HG03175 (cell line): Measurements from ENCODE around the gene CTNNA3.

Experiments
- ATAC-seq: cut with Tn5 transposase; IDR thresholded peaks from one replicate; pipeline ENCODE4 v1.9.1; 2021; ENCODE audit warnings: mild to moderate bottlenecking, moderate library complexity; ENCODE audit not compliant: unreplicated experiment

CTNNA3 gene

DNA sequence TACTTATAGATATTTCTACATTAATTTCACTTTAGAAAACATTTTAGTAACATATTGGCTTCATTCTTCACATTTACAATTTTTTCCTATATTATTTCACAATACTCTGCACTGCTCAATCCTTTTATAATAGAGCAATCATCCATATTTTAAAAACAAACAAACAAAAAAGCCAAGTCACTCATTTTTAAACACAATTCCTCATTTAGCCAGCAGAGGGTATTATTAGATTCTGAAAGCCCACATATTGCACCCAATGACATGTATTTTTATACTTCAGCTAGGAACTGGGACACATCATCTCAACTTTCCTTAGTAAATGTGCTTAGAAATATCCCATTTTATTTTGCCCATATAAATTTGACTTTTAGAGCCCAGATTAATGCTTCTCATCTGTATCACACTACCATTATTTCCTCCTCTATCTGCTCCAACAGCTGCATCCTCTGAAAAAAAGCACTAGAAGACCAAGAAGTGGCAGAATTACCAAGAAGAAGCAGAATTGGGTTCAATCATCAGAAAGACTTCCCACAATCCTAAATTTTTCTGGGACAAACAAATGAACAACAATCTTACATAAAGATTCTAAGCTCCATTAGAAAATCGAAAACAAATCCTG, 29.5 kb downstream of the CTNNA3 start:
- ATAC-seq: peak; percentile 61

DNA sequence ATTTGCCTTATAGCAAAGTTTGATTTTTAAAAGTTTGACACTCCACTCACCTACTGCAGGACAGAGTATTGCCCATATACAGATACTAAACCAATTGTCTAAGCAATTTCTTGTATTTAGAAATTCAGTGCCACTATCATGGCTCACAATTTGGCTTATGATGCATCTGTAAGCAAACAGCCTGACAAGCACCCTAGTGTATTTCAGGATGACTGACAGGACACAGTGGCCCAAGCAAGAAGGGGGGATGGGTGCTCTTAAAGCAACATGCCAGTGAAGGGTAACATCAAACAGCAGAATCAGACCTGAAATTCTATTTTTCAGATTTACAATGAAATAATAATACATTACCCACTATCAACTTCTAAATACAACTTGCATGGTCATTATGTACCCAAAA, 30.5 kb downstream of the CTNNA3 start:
- no peak for ATAC-seq

DNA sequence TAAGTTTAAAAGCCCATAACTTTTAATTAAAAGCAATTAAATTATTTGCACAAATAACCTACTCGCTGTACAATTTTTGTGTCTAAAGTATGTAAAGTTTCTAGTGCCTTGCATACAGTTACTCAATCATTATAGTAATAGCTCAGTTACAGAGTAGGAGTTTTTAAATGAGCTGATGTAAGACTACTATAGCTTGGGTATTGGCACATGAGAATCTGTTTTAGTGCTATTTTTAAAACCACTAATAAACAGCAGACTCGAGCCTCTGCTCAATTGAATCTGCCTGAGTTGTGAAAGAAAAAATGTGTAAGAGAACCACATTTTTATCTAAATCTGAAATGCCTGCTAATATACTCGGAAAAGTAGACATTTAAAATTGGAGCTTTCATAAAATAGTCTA, 31.1 kb downstream of the CTNNA3 start:
- no peak for ATAC-seq

DNA sequence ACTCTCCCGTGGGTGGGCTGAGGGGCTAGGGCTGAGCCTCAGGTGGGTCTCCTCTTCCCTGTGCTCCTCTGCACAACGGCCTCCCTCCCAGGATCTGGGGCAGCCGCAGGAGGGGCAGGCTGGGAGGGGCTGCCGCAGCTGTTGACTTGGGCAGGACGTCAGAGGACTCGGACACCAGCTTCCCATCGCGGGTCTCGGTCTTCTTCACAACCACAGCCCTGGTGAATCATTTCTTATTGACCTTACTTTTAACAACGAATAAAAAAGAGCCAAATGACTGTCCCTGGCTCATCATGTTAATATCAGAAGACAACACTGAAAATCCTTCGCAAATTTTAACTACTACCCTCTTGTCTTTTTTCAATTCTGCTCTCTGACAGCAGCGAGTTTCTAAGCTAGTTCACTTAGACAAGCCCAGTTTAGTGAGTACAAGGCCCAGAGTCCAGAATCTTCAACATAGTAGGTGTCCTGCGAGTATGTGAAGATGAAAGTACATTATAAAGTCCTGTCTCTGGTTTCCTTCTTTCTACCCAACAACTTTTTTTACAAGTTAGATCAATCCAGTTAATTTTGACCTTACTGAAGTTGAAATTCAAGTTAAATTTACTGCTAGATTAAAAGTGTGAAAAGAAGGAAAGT, 32.4 kb downstream of the CTNNA3 start:
- ATAC-seq: no peak

DNA sequence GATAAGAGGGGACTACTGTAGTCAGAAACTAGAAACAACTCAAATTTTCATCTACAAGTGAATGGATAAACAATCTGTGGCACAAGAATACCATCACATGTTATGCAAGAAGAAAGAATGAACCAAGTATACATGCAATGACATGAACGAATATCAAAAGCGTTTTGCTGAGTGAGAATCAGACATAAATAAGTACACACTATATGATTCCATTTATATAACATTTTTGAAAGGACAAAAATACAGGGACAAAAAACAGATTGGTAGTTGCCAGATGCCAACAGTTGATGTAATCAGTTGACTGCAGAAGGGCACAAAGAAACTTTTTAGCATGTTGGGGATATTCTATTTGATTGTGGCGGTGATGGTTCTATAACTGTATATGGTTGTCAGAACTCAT, 33.6 kb downstream of the CTNNA3 start:
- ATAC-seq: no peak

DNA sequence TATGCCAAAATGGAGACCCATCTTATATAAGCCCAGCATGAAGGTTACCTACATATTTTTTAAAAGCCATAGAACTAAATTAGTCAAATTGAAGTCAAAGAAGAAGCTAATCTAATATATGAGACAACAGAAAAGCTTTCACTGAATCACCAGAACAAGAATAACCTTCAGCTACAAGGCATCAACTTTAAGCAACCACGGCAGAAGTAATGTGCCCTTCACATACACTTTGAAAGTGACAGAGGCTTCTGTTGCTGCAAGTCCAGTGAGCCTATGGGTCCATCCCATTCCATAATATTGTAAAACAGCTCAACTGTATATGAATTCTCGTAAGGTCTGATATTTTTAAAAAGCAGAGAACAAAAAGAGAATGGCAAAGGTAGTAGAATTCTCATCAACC, 36.5 kb downstream of the CTNNA3 start:
- no peak for ATAC-seq

DNA sequence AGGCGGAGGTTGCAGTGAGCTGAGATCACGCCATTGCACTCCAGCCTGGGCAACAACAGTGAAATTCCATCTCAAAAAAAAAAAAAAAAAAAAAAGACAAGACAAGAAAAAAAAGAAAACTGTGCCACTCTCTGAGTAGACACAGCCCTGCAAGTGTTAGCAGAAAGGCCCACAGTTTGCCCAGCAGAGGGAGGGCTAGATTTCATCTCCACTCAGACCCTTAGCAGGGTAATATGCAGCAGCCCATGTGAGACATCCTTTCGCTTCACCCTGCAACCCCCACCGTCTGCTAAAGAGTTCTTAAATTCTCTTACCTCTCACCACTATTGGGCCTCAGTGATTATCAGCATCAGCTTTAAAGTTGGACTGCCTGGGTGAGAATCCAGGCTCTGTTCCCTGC, 38.2 kb downstream of the CTNNA3 start:
- ATAC-seq: no peak

DNA sequence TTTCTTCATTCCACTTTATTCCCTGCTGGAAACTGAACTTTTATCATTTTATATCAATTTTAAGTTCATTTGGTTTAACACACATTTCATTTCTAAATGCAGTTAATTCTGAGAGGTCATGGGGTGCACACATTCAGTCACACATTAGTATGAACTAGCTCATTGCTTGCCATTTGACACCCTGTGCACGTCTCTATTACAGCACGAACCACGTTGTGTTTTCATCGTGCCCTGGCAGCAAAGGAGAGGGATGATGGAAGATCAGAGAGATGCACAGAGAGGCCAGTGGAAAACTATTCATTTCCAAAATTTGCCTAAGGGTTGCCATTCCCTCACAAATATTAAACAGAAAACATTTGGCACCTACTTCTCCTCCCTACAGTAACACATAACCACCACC, 45.4 kb downstream of the CTNNA3 start:
- ATAC-seq: no peak

DNA sequence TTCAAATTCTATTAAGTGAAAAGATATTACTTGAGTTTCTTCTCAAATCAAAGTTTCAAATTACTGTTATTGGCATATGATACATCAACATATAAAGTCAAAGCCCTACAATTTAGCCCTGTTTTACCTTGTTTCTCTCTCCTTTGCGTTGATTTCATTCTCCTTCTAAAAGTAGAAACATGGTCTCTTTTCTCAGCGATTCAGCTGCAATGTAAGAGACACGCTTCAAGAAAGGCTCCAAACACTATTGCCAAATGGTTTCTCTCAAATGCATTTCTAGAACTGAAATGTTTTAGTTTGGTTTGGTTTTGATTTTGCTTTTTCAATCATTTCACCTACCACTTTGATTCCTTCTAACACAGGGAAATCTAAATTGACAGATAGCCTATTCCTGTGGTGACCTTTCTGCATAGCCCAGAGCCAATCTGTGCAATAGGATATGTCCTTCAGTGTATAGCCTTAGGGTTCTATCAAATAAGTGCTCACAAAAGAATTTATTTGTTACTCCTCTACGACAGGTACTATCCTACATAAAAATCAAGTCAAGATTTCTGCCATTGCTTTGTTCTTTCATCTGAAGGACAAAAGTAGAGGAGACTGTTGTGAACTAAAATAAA, 47.3 kb downstream of the CTNNA3 start:
- ATAC-seq: no peak

DNA sequence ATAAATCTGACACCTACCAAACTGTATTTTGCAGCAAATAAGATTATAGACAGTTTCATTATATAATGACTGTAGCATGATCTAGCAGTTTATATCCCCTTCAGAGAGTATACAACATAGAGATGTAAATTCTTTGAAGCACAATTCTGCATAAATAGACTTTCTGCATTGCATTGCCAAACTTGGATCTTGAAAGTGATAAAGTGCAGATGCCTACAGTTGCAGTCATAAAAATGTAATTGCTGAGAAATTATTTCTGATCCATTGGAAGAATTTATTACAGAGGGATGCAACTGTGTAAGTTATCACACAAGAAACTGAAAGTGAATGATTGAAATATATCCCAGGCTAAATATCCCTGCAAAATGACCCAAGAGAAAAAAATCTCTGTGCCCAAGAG, 65.1 kb downstream of the CTNNA3 start:
- ATAC-seq: no peak

DNA sequence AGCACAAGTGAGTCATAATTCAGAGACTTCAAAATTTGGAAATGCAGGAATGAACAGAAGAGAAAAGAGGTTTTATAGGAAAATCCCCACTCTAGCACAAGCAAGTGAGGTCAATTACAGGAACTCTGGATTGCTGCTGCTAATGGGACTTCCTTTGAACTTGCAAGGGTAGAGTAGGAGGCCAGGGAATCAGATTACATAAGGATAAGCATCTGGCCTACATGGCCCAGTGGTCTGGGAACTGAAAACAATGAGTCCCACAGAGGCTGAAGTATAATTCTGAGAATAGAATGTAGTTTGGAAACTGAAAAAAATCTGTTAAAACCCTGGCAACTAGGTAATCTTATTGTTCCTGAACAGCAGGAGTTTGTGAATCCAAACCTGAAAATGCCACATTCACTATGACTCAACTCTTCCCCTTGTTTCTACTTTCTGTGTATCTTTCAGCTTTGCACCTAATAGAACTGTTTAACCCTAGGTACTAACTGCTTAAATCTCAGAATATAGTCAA, 66.5 kb downstream of the CTNNA3 start:
- no peak for ATAC-seq

DNA sequence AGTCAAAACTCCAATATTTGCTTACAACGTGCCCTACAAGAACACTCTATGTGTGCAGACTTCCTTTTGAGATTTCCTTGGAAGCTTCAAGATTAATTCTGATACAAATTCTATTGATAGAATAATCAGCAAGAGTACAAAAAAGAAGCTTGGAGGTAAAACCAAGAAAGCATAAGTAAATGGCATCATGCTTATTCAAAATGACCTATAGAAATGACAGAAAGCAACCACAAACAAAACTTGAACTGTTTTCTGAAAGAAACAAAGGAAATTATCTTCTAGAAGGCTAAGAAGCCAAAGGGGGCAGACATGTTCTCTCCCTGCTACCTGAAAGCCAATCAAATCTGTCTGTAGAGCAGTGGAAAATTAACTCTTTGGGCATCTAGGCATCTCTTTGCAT, 73.0 kb downstream of the CTNNA3 start:
- ATAC-seq: no peak

DNA sequence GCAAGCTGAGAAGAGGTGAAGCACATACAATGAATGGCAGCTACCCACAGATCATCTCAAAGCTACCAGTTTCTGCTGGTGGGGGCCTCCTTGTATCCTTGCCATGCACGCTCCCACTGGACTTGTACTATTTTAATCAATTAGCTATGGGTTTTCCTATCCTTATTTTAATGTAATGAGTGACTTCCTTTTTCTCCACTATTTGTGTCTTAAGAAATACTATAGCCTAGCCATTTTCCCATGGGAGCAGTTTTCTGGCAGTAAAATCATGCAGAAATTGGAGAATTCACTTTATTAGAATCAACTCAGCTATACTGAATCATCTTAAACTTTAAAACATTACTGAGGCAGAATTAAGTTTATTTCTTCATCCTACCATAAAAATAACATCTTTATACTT, 73.5 kb downstream of the CTNNA3 start:
- ATAC-seq: no peak

DNA sequence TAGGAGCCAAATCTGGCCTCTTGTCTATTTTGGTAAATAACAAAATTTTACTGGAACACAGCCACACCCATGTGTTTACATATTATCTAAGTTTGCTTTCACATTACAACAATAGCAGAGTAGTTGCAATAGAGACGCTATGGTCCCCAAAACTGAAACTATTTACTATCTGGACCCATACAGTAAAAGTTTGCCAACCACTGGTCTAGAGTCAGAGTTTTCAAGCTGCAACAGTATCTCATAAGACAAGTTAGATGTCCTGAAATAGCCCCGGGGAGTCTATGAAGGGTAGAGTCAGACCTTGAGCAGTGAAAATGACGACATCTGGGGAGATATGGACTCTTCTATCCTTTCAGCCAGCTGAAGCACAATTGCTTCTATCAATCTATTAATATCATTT, 74.2 kb downstream of the CTNNA3 start:
- ATAC-seq: peak; percentile 54

DNA sequence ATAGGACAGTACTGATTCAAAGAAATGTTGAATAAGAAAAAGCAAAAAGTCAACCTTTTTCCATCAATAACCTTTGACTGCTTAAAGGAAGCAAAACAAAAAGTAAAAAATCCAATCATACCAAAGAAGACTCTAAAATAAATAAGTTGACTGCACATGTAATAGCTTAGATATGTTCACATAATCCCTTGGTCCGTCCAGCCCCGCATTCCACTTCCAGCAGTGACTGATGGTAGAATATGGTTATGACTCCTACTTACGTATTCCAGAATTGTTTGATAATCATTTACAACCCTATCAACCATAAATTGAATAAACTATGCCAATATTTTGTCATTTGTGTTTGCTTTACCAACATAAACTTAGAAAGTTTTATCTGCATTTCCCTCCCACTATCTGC, 77.9 kb downstream of the CTNNA3 start:
- no peak for ATAC-seq

DNA sequence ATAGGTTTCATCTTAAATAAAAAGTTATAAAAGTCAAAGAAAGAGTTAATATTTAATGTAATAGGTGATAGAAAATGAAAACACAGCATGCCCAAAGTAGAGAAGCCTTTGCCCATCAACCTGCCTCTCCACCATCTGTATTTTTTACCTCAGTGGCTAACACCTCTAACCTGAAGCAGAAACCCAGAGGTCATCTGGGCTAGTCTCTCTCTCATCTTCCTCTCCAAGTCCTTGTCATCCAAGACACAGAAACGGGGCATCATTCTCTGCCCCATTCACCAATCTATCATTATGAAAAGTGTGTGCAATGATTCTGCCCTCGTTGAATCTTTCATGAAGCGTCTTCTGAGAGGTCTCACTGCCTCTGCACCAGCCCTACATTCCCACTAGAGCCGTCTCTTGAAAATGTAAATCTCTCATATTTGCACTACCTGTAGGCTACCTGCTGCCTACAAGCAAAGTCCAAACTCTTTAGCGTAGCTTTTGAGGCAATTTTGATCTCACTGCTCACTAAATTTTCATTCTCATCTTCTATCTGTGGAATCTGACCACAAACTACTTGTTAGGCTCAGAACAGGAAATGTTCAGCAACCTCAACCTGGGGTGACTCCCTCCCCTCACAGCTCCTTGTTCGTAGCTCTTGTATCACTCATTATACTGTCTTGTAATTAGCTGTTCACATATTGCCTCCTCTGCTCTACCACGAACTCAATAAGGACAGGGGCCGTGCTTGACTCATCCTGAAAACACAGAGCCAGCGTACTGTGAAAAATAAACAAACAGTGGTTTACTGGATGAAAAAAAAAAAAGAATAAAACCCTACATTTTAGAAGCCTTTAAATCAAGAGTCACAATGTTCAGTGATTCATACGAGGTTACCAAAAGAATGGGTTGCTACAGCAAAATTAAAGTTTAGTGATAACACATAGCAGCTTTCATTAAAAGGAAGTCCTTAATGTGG, 83.1 kb downstream of the CTNNA3 start:
- peak; percentile 95 for ATAC-seq

DNA sequence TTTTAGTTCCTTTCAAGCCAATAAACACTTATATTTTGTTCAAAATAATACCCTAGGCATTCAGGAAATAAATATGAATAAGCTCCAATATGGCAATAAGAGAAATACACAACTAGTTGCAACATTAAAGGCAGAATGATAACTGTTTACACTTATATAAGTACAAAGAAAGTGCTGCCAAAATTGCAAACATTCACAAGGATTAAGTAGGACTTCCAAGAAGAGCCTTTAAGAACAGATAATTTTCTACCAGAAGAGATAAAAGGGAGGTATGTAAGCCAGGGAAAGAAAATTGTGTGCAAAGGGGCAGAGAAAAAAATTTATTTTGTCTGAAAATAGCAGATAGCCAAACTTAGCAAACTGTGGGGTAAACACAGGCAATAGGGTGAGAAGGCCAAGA, 83.8 kb downstream of the CTNNA3 start:
- ATAC-seq: no peak

DNA sequence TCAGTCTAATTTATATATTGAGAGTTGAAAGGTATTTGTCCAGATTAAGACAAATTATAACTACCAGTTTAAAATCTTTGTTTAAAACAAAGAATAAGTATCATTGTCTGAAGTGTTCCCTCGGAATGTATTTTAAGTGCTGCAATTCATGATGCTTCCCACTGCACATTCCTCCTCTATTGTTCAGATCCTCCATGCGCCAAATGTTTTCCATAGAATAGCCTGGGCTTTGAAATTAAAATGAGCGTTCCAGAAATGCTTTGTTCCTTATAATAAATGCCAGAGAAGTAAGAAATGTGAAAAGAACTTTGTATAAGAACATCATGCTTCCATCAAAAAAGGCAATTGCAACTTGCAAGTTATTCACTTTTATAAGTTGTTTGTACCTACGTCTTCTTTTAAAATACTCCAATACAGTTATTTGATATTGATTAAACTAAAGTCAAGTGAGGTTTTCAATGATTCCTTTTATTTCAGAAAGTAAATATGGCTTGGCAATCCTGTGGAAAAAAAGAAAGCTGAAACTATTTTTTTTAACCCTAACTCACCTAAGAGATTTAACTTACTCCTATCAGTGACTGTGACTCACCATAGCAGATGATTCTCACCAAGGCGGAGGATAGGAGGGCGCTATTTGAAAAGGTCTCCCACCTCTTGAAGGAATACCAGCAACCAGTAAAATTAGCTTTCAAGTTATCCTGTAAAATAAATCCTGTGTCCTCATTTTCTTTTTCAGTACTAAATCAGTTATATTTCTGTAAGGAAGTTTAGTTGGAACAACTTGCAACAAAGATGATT, 85.8 kb downstream of the CTNNA3 start:
- no peak for ATAC-seq

DNA sequence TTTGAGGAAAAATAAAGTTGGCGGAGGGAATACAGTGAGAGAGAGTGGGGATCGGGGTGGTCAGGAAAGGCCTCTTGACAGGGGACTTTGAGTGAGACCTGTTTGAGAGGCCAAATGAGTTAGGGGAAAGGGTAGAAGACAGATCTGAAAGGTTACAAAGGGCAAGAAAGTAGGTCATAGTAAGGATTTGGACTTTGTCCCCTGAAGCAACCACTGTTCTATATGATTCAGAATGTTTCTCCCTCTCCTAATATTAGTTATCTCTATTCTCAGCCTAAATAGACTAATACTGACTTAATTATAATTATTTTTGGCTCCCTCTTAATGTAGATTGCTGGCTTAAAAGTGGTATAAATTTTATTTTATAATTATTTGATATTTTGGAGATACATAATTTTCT, 88.0 kb downstream of the CTNNA3 start:
- ATAC-seq: no peak

DNA sequence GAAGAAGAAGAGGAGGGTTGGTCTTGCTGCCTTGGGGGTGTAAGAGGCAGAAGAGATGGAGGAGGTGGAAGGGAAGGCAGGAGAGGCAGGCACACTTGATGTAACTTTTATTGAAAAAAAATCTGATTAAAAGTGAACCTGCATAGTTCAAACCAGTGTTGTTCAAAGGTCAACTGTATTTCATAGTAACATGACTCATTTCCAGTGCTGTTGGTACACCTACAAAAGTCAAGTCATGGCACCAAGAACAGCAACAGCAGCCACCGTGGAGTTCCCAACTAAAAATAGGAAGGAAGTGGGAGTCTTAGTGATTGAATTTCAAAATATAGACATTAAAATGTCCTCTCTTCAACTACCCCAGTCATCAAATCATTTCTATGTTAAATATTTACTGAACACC, 88.5 kb downstream of the CTNNA3 start:
- ATAC-seq: no peak

DNA sequence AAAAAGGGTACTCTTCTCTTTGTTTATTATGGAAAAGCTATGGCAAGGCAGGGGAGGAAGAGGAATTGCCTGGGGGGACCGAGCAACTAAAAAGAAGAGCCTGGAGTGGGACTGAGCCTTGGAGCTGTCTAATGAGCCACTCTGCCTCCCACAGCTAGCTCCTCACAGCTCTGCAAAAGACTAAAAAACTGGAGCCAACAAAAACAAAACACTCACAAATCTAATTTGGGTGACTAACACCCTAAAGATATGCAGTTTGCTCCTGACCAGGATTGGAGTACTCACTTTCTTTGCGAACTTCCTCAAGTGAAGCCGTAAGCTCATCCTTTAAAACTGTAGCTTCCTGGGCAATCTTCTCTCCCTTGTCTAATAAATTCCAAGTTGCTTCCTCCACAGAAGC, 89.4 kb downstream of the CTNNA3 start:
- ATAC-seq: no peak
